GM23338 (cell line): Measurements from ENCODE around the gene OR3A1. TPM values are rescaled to one million over a fixed set of nuclear protein-coding genes. Genes with fewer than 3 reads are reported as not detected.

ENCODE experiments used
- ATAC-seq: fragments of 200-7000 bp; cut with Tn5 transposase; 3 replicates; pipeline ENCODE4 v1.9.1; 2020
- DNase-seq: peaks from one replicate; pipeline ENCODE4 v3.0.0-alpha.2; 2015; ENCODE audit warnings: low spot score
- H2AFZ ChIP-seq: fragments of 200-600 bp; sonication (generic); 2 replicates; pipeline ENCODE4 v1.8.0; 2016; ENCODE audit warnings: antibody characterized with exemption, mild to moderate bottlenecking, moderate library complexity
- H3F3A ChIP-seq: fragments of 200-600 bp; sonication (generic); replicated peaks from 2 replicates; pipeline ENCODE4 v1.8.0; 2017; ENCODE audit warnings: antibody characterized with exemption, mixed run types, low read depth
- H3K27ac ChIP-seq: fragments of 200-600 bp; sonication (generic); 2 replicates; pipeline ENCODE4 v1.6.1; 2016; ENCODE audit warnings: low read depth
- H3K27me3 ChIP-seq: fragments of 200-600 bp; sonication (generic); 2 replicates; pipeline ENCODE4 v1.8.0; 2016; ENCODE audit warnings: mild to moderate bottlenecking, mixed run types, moderate library complexity; ENCODE audit not compliant: insufficient read depth
- H3K36me3 ChIP-seq: fragments of 200-600 bp; sonication (generic); 2 replicates; pipeline ENCODE4 v1.8.0; 2016; ENCODE audit warnings: mild to moderate bottlenecking; ENCODE audit not compliant: insufficient read depth
- H3K4me1 ChIP-seq: fragments of 200-600 bp; sonication (generic); 2 replicates; pipeline ENCODE4 v1.8.0; 2016; ENCODE audit warnings: mild to moderate bottlenecking, moderate library complexity; ENCODE audit not compliant: insufficient read depth
- H3K4me2 ChIP-seq: fragments of 200-600 bp; sonication (generic); 2 replicates; pipeline ENCODE4 v1.7.1; 2017; ENCODE audit warnings: mixed run types
- H3K4me3 ChIP-seq: fragments of 200-600 bp; sonication (generic); 2 replicates; pipeline ENCODE4 v1.6.1; 2016; ENCODE audit warnings: mixed run types
- H3K79me2 ChIP-seq: fragments of 200-600 bp; sonication (generic); replicated peaks from 2 replicates; pipeline ENCODE4 v1.8.0; 2017; ENCODE audit warnings: mild to moderate bottlenecking; ENCODE audit not compliant: insufficient read depth
- H3K9me2 ChIP-seq: fragments of 200-600 bp; sonication (generic); 2 replicates; pipeline ENCODE4 v1.8.0; 2017; ENCODE audit not compliant: insufficient read depth
- H4K20me1 ChIP-seq: fragments of 200-600 bp; sonication (generic); replicated peaks from 2 replicates; pipeline ENCODE4 v1.8.0; 2017; ENCODE audit warnings: mild to moderate bottlenecking; ENCODE audit not compliant: insufficient read depth
- H3K27ac Mint-ChIP-seq: 2 replicates; pipeline ENCODE4 v1.8.0; 2020; ENCODE audit warnings: inconsistent platforms, mild to moderate bottlenecking, moderate library complexity, mixed read lengths
- H3K27me3 Mint-ChIP-seq: 3 replicates; pipeline ENCODE4 v1.8.0; 2022; ENCODE audit warnings: low read depth, mild to moderate bottlenecking, moderate library complexity, mixed read lengths, inconsistent platforms; ENCODE audit not compliant: insufficient read depth, poor library complexity
- H3K36me3 Mint-ChIP-seq: 3 replicates; pipeline ENCODE4 v1.8.0; 2021; ENCODE audit warnings: low read depth, mild to moderate bottlenecking, inconsistent platforms, moderate library complexity, mixed read lengths
- H3K4me1 Mint-ChIP-seq: 3 replicates; pipeline ENCODE4 v1.8.0; 2020; ENCODE audit warnings: mild to moderate bottlenecking, inconsistent platforms, mixed read lengths
- H3K4me3 Mint-ChIP-seq: 3 replicates; pipeline ENCODE4 v1.8.0; 2021; ENCODE audit warnings: moderate library complexity, mild to moderate bottlenecking, inconsistent platforms, mixed read lengths
- H3K9me3 Mint-ChIP-seq: 3 replicates; pipeline ENCODE4 v1.8.0; 2020; ENCODE audit warnings: moderate library complexity, mild to moderate bottlenecking, inconsistent platforms, mixed read lengths
- CREB1 ChIP-seq: fragments of 250-450 bp; sonication (Bioruptor Pico); IDR thresholded peaks from 2 replicates; pipeline ENCODE4 v1.5.0; 2020; ENCODE audit warnings: low read depth, mild to moderate bottlenecking, moderate library complexity
- EZH2 ChIP-seq: fragments of 200-600 bp; sonication (generic); IDR thresholded peaks from one replicate; pipeline ENCODE4 v1.8.0; 2017; ENCODE audit warnings: antibody characterized with exemption, mild to moderate bottlenecking, low read depth; ENCODE audit not compliant: unreplicated experiment
- EZH2phosphoT487 ChIP-seq: fragments of 200-600 bp; sonication (generic); IDR thresholded peaks from one replicate; pipeline ENCODE4 v1.8.1; 2018; ENCODE audit warnings: antibody characterized with exemption; ENCODE audit not compliant: unreplicated experiment
- JUNB ChIP-seq: IDR thresholded peaks from one replicate; pipeline ENCODE4 v1.6.1; 2016; ENCODE audit warnings: antibody characterized with exemption; ENCODE audit not compliant: unreplicated experiment
- NANOG ChIP-seq: IDR thresholded peaks from 2 replicates; pipeline ENCODE4 v1.6.1; 2016; ENCODE audit warnings: antibody characterized with exemption, borderline replicate concordance
- POLR2AphosphoS5 ChIP-seq: IDR thresholded peaks from 2 replicates; pipeline ENCODE4 v1.6.1; 2016; ENCODE audit warnings: antibody characterized with exemption, low read depth
- STAT1 ChIP-seq: IDR thresholded peaks from one replicate; pipeline ENCODE4 v1.6.1; 2016; ENCODE audit warnings: antibody characterized with exemption; ENCODE audit not compliant: unreplicated experiment
- ZNF114 ChIP-seq: fragments of 250-450 bp; sonication (Bioruptor Pico); IDR thresholded peaks from 2 replicates; pipeline ENCODE4 v1.5.0; 2020; ENCODE audit warnings: mild to moderate bottlenecking, moderate library complexity
- ZNF331 ChIP-seq: fragments of 250-450 bp; sonication (Bioruptor Pico); IDR thresholded peaks from 2 replicates; pipeline ENCODE4 v1.5.0; 2020; ENCODE audit warnings: low read depth, mild to moderate bottlenecking, moderate library complexity
- polyA plus RNA-seq: library from polyadenylated mRNA; unstranded; fragments of >200 nt; fragmentation: Nextera tagmentation; extraction: Ambion mirVana; gene quantifications from 2 replicates; pipeline ENCODE4 v1.2.1, GENCODE V29; 2016
- total RNA-seq: library from RNA; depleted of rRNA; stranded (reverse); fragments of >200 nt; shearing (Covaris generic); gene quantifications from 2 replicates; pipeline ENCODE4 v1.2.3, GENCODE V29; 2014
- TF ChIP-seq, protein P1 (sequence below): IDR thresholded peaks from one replicate; pipeline ENCODE4 v1.6.1; 2018; ENCODE audit warnings: antibody characterized with exemption; ENCODE audit not compliant: unreplicated experiment
- TF ChIP-seq, protein P2 (sequence below), 2 experiments: fragments of 200-600 bp in 1 of 2; sonication (generic) in 1 of 2; conservative IDR thresholded peaks; 2 replicates each; pipeline versions ENCODE4 v1.5.1 to v1.6.1; 2016 to 2017; ENCODE audit warnings: antibody characterized with exemption in 2 of 2, low read depth in 2 of 2, mild to moderate bottlenecking in 2 of 2, moderate library complexity in 1 of 2
- TF ChIP-seq, protein P3 (sequence below): IDR thresholded peaks from 2 replicates; pipeline ENCODE4 v1.6.1; 2016; ENCODE audit warnings: antibody characterized with exemption
- TF ChIP-seq, protein P4 (sequence below): fragments of 250-450 bp; sonication (Bioruptor Pico); IDR thresholded peaks from 2 replicates; pipeline ENCODE4 v1.5.0; 2020; ENCODE audit warnings: mild to moderate bottlenecking, moderate library complexity

Gene OR3A1
- total and polyA plus RNA-seq, 2 experiments from 2014 or later: 0.40 to 0.59 TPM

DNA sequence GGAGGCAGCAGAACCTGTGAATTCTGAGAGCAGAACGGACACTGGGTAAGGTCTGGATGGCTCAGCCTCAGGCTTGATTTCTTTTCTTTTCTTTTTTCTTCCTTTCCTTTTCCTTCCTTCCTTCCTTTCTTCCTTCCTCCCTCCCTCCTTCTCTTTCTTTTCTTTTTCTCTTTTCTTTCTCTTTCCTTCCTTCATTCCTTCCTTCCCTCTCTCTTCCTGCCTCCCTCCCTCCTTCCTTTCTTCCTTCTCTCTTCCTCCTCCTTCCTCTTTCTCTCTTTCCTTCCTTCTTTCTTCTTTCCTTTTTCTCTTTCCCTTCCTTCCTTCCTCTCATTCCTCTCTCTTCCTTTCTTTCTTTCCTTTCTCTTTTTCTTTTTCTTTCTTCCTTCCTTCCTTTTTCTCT, 38.0 kb downstream of the OR3A1 start:
- Histone ChIP-seq H3K9me2 (no peaks in the 10 kb centered on the region), H3F3A (no peaks in the 10 kb centered on the region), H3K79me2 (no peaks in the 10 kb centered on the region), H3K4me1 (no peaks in the 10 kb centered on the region), H4K20me1 (no peaks in the 10 kb centered on the region), H3K4me2 (no peak overlapping the region), H3K27ac (no peak overlapping the region), H3K4me3 (no peak overlapping the region), H3K36me3 (no peaks in the 10 kb centered on the region), H3K27me3 (no peaks in the 10 kb centered on the region), H2AFZ (peak overlapping the region; percentile 56)
- no peak for DNase-seq
- Mint-ChIP-seq H3K27me3 (peaks cover 12% of the 10 kb centered on the region), H3K9me3 (peaks cover 47% of the 10 kb centered on the region), H3K27ac (no peak overlapping the region), H3K4me1 (peaks cover 7% of the 10 kb centered on the region), H3K36me3 (peaks cover 8% of the 10 kb centered on the region; the same call in 2 of the 3 replicates), H3K4me3 (no peak overlapping the region)
- TF ChIP-seq POLR2AphosphoS5 (no peak), ZNF331 (no peak), JUNB (no peak), STAT1 (no peak), EZH2 (no peak), EZH2phosphoT487 (no peak), ZNF114 (CRISPR knock-in tag) (no peak), NANOG (no peak), CREB1 (no peak)
- TF ChIP-seq, protein P1, sequence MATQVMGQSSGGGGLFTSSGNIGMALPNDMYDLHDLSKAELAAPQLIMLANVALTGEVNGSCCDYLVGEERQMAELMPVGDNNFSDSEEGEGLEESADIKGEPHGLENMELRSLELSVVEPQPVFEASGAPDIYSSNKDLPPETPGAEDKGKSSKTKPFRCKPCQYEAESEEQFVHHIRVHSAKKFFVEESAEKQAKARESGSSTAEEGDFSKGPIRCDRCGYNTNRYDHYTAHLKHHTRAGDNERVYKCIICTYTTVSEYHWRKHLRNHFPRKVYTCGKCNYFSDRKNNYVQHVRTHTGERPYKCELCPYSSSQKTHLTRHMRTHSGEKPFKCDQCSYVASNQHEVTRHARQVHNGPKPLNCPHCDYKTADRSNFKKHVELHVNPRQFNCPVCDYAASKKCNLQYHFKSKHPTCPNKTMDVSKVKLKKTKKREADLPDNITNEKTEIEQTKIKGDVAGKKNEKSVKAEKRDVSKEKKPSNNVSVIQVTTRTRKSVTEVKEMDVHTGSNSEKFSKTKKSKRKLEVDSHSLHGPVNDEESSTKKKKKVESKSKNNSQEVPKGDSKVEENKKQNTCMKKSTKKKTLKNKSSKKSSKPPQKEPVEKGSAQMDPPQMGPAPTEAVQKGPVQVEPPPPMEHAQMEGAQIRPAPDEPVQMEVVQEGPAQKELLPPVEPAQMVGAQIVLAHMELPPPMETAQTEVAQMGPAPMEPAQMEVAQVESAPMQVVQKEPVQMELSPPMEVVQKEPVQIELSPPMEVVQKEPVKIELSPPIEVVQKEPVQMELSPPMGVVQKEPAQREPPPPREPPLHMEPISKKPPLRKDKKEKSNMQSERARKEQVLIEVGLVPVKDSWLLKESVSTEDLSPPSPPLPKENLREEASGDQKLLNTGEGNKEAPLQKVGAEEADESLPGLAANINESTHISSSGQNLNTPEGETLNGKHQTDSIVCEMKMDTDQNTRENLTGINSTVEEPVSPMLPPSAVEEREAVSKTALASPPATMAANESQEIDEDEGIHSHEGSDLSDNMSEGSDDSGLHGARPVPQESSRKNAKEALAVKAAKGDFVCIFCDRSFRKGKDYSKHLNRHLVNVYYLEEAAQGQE: no peak
- TF ChIP-seq, protein P2, sequence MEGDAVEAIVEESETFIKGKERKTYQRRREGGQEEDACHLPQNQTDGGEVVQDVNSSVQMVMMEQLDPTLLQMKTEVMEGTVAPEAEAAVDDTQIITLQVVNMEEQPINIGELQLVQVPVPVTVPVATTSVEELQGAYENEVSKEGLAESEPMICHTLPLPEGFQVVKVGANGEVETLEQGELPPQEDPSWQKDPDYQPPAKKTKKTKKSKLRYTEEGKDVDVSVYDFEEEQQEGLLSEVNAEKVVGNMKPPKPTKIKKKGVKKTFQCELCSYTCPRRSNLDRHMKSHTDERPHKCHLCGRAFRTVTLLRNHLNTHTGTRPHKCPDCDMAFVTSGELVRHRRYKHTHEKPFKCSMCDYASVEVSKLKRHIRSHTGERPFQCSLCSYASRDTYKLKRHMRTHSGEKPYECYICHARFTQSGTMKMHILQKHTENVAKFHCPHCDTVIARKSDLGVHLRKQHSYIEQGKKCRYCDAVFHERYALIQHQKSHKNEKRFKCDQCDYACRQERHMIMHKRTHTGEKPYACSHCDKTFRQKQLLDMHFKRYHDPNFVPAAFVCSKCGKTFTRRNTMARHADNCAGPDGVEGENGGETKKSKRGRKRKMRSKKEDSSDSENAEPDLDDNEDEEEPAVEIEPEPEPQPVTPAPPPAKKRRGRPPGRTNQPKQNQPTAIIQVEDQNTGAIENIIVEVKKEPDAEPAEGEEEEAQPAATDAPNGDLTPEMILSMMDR (conservative IDR thresholded peaks at IDR 0.05; ENCODE audit: low read depth in 2 of 2): no peak
- TF ChIP-seq, protein P3, sequence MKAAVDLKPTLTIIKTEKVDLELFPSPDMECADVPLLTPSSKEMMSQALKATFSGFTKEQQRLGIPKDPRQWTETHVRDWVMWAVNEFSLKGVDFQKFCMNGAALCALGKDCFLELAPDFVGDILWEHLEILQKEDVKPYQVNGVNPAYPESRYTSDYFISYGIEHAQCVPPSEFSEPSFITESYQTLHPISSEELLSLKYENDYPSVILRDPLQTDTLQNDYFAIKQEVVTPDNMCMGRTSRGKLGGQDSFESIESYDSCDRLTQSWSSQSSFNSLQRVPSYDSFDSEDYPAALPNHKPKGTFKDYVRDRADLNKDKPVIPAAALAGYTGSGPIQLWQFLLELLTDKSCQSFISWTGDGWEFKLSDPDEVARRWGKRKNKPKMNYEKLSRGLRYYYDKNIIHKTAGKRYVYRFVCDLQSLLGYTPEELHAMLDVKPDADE: no peak
- TF ChIP-seq, protein P4, sequence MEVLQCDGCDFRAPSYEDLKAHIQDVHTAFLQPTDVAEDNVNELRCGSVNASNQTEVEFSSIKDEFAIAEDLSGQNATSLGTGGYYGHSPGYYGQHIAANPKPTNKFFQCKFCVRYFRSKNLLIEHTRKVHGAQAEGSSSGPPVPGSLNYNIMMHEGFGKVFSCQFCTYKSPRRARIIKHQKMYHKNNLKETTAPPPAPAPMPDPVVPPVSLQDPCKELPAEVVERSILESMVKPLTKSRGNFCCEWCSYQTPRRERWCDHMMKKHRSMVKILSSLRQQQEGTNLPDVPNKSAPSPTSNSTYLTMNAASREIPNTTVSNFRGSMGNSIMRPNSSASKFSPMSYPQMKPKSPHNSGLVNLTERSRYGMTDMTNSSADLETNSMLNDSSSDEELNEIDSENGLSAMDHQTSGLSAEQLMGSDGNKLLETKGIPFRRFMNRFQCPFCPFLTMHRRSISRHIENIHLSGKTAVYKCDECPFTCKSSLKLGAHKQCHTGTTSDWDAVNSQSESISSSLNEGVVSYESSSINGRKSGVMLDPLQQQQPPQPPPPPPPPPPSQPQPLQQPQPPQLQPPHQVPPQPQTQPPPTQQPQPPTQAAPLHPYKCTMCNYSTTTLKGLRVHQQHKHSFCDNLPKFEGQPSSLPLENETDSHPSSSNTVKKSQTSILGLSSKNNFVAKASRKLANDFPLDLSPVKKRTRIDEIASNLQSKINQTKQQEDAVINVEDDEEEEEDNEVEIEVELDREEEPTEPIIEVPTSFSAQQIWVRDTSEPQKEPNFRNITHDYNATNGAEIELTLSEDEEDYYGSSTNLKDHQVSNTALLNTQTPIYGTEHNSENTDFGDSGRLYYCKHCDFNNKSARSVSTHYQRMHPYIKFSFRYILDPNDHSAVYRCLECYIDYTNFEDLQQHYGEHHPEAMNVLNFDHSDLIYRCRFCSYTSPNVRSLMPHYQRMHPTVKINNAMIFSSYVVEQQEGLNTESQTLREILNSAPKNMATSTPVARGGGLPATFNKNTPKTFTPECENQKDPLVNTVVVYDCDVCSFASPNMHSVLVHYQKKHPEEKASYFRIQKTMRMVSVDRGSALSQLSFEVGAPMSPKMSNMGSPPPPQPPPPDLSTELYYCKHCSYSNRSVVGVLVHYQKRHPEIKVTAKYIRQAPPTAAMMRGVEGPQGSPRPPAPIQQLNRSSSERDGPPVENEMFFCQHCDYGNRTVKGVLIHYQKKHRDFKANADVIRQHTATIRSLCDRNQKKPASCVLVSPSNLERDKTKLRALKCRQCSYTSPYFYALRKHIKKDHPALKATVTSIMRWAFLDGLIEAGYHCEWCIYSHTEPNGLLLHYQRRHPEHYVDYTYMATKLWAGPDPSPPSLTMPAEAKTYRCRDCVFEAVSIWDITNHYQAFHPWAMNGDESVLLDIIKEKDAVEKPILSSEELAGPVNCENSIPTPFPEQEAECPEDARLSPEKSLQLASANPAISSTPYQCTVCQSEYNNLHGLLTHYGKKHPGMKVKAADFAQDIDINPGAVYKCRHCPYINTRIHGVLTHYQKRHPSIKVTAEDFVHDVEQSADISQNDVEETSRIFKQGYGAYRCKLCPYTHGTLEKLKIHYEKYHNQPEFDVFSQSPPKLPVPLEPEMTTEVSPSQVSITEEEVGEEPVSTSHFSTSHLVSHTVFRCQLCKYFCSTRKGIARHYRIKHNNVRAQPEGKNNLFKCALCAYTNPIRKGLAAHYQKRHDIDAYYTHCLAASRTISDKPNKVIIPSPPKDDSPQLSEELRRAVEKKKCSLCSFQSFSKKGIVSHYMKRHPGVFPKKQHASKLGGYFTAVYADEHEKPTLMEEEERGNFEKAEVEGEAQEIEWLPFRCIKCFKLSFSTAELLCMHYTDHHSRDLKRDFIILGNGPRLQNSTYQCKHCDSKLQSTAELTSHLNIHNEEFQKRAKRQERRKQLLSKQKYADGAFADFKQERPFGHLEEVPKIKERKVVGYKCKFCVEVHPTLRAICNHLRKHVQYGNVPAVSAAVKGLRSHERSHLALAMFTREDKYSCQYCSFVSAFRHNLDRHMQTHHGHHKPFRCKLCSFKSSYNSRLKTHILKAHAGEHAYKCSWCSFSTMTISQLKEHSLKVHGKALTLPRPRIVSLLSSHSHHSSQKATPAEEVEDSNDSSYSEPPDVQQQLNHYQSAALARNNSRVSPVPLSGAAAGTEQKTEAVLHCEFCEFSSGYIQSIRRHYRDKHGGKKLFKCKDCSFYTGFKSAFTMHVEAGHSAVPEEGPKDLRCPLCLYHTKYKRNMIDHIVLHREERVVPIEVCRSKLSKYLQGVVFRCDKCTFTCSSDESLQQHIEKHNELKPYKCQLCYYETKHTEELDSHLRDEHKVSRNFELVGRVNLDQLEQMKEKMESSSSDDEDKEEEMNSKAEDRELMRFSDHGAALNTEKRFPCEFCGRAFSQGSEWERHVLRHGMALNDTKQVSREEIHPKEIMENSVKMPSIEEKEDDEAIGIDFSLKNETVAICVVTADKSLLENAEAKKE: no peak
- ATAC-seq: no peak
